RWPE1 (cell line): Measurements from ENCODE around the gene RASA3.

Experiments used
- CTCF ChIA-PET: fragments of 350-600 bp; sonication (Branson Sonifier 250); formaldehyde crosslinking; extraction: SDS; loops from one replicate; lab custom pipeline; 2021; lab: Yijun Ruan, JAX
- POLR2A ChIA-PET: fragments of 400-600 bp; formaldehyde crosslinking; extraction: SDS; loops from one replicate; lab custom pipeline; 2020; ENCODE audit warnings: antibody characterized with exemption; ENCODE audit not compliant: low non-redundant PET; lab: Yijun Ruan, JAX
- DNase-seq: peaks from one replicate; pipeline ENCODE4 v3.0.0; 2012; ENCODE audit warnings: low spot score
- H3K27ac ChIP-seq: fragments of 450-650 bp; 2 replicates; pipeline ENCODE4 v1.5.1; 2017
- CTCF ChIP-seq: fragments of 450-650 bp; conservative IDR thresholded peaks from 2 replicates; pipeline ENCODE4 v1.5.1; 2017; ENCODE audit warnings: low read depth, mild to moderate bottlenecking

RASA3 gene

GRCh38 chr13:113996081-113996911, 136.1 kb downstream of the RASA3 start:
- no peak overlapping the region; the same call in 1 of the 2 replicates for H3K27ac ChIP-seq
- no peak for DNase-seq
- TF ChIP-seq CTCF, result no peak
- ChIA-PET POLR2A (no interaction called here), CTCF (interaction anchor here (0.7 kb wide), 1 partner anchor 21 kb away, joined by 5 read pairs; no protein-coding TSS in a partner anchor)

DNA sequence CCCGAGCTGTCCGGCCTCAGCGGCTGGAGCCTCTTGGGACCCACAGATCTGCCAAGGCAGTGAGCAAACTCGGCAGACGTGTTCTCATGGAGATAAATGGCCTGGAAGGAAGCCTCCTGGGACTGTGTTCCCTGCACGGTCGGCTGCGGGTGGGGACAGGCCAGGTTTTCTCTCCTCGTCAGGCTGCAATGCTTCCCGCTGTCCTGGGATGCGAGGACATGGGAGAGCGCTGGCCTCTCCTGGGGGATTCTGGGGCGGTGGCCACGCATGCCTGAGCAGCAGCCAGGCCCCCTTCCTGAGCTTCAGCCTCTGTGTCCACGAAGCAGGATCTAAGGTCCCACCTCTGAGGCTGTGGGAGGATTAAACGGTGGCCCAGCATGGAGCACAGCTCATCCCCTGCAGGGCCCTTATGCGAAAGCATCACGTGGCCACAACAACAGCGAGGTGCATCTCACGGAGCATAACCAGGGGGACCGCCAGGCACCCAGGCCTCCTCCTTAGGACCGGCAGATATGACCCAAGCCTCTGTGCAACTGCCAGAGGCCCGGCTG, 137.3 kb downstream of the RASA3 start:
- H3K27ac ChIP-seq, result peak overlapping the region; percentile 28
- ChIA-PET CTCF (no interaction called here), POLR2A (no interaction called here)
- TF ChIP-seq CTCF, result no peak
- no peak for DNase-seq

DNA sequence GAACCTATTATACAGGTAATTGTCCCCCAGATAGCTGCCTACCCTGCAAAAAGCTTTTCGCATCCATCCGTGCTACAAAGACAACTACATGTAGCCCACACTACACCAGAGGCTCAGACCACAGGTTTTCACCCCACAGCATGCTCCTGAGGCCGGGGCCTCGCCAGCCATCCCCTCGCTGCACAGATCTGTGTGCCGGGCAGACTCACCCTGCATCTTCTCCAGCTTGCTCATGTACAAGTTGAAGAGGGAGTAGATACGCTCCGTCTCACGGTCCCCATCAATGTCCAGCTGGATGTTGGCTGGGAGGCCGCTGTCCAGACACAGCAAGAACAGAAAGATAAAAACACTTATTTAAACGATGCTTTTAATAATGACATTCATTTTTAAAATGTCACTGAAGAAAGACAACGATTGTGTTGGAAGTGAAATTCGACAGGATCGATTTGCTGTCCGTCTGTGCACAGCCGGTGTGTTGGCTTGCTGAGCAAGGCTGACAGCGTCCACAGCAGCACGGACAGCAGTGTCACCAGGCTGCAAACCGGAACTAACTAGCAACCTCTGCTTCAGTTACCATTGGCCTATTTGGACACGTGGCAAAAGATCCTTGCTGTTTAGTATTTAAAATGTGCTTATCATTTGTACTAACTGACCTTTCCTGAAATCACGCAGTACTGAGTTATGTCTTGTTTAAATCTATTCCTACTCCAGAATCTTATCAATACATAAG, 140.0 kb downstream of the RASA3 start:
- CTCF ChIA-PET, result no interaction called here
- no peak for DNase-seq
- POLR2A ChIA-PET, result no interaction called here
- TF ChIP-seq CTCF, result no peak
- H3K27ac ChIP-seq, result peak overlapping the region; percentile 16

DNA sequence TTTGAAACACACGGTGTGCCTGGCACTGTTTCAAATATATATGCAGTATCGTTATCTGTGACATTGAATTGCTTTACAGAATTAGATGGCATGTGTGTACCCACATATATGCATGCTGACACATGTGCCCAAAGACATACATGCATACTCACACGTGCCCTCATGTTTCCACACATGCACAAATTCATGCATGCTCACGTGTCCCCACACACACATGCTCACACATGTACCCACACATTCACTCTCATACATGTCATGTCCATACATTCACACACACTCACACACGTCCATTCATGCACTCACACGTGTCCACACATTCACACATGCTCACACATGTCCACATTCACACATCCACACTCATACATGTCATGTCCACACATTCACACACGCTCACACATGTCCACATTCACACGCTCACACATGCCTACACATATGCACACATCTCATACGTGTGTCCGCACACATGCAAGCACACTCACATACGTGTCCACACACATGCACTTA, 140.7 kb downstream of the RASA3 start:
- ChIA-PET CTCF (no interaction called here), POLR2A (no interaction called here)
- no peak for DNase-seq
- peak overlapping the region; percentile 16; the same call in 1 of the 2 replicates for H3K27ac ChIP-seq
- TF ChIP-seq CTCF, result no peak

DNA sequence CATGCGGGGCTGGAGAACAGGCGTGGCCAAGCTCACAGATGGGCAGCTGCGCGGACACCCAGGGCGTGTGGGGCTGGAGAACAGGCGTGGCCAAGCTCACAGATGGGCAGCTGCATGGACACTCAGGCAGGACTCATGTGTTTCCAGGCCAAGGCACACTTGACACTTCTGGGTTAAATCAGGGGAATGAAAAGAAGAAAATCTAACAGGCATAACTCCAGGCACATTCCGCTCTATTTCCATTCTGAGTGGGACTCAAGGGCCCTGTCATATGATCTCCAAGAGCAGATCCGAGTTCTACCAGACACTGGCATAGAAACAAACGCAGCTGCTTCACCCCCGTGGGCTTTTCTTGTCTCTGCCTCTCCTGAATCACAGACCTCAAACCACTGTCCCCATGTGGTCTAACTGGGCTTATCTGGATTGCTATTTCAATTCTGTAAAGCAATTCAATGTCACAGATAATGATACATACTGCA, 141.2 kb downstream of the RASA3 start:
- CTCF ChIA-PET, result no interaction called here
- no peak overlapping the region for H3K27ac ChIP-seq
- DNase-seq, result no peak
- POLR2A ChIA-PET, result no interaction called here
- TF ChIP-seq CTCF, result no peak

DNA sequence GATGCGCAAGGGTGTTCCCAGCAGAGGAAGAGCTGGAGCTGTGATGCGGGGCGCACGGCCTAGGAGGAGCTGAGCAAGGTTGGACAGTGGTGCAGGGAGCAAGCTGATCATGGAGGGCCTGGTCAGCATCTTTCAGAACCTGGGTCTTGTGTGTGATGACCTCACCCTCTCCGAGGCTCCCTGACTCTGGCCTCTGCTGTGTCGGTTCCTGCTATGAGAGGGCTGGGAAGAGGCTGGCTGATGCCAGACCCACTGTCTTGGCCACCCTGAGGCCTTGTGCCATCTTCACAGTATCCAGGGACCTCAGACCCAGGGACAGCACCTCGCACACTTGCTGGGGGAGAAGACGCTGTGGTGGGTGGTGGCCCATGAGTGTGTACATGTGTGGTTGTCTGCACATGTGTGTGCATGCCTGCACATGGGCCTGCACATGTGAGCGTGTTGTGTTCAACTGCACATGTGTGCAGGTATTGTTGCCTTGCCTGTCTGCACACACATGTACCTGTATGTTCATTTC, 142.0 kb downstream of the RASA3 start:
- no peak for TF ChIP-seq CTCF
- H3K27ac ChIP-seq, result no peak overlapping the region
- ChIA-PET POLR2A (no interaction called here), CTCF (no interaction called here)
- DNase-seq, result no peak
